Uterus (tissue), 4 donors: ENCODE data around the gene CCNQ. TPM values are rescaled to one million over a fixed set of nuclear protein-coding genes. Genes with fewer than 3 reads are reported as not detected.

Experiments used
- DNase-seq, 2 donors: peaks; one replicate each; pipeline ENCODE4 v3.0.0-alpha.2; 2019 to 2020
- H3K27ac ChIP-seq, 2 donors: fragments of 200-600 bp; sonication (generic); 1 replicate in 1 of 2; 2 replicates in 1 of 2; pipeline ENCODE4 v1.5.1; 2016 to 2018
- H3K27me3 ChIP-seq, 2 donors: fragments of 200-600 bp; sonication (generic); one replicate each; pipeline ENCODE4 v1.5.1; 2018 to 2019; ENCODE audit warnings: control low read depth in 1 of 2
- H3K36me3 ChIP-seq, 2 donors: fragments of 200-600 bp; sonication (generic); one replicate each; pipeline ENCODE4 v1.5.1; 2019; ENCODE audit warnings: control low read depth in 1 of 2
- H3K4me1 ChIP-seq, 2 donors: fragments of 200-600 bp; sonication (generic); one replicate each; pipeline ENCODE4 v1.5.1; 2018 to 2019; ENCODE audit warnings: control low read depth in 1 of 2
- H3K4me3 ChIP-seq, 2 donors: fragments of 200-600 bp; sonication (generic); 1 replicate in 1 of 2; 2 replicates in 1 of 2; pipeline ENCODE4 v1.5.1; 2018 to 2019; ENCODE audit warnings: mild to moderate bottlenecking in 1 of 2
- H3K9me3 ChIP-seq, 2 donors: fragments of 200-600 bp; sonication (generic); one replicate each; pipeline ENCODE4 v1.5.1; 2019; ENCODE audit warnings: control low read depth in 1 of 2
- POLR2A ChIP-seq, 2 donors: fragments of 450-650 bp; IDR thresholded peaks; one replicate each; pipeline ENCODE4 v1.6.1; 2016; ENCODE audit warnings: antibody characterized with exemption in 2 of 2, mild to moderate bottlenecking in 1 of 2, moderate library complexity in 1 of 2
- intact Hi-C: fragments of 100-400 bp; cut with DNase I; formaldehyde crosslinking; loops from one replicate; pipeline ENCODE4 v1.15.1; 2023; ENCODE audit warnings: low total_unique reads
- total RNA-seq, 4 donors: library from RNA; depleted of rRNA in 3 of 4; stranded (reverse); fragments of >200 nt in 3 of 4; gene quantifications; one replicate each; pipeline versions ENCODE4 v1.1.0 to v1.2.4, GENCODE V29; 2014 to 2023
- TF ChIP-seq, protein P1 (sequence below), 4 experiments: fragments of 200-600 bp in 2 of 4; fragments of 450-650 bp in 2 of 4; sonication (generic) in 2 of 4; IDR thresholded peaks; one replicate each; pipeline ENCODE4 v1.5.1; 2016 to 2019; ENCODE audit warnings: antibody characterized with exemption in 4 of 4, mild to moderate bottlenecking in 2 of 4, moderate library complexity in 1 of 4
- donor health status: DM: yes; HTN: yes; CAD: no.

CCNQ gene
- total RNA-seq, 4 donors from 2014 or later: 14.9 to 94.5 (median 29.3) TPM

DNA sequence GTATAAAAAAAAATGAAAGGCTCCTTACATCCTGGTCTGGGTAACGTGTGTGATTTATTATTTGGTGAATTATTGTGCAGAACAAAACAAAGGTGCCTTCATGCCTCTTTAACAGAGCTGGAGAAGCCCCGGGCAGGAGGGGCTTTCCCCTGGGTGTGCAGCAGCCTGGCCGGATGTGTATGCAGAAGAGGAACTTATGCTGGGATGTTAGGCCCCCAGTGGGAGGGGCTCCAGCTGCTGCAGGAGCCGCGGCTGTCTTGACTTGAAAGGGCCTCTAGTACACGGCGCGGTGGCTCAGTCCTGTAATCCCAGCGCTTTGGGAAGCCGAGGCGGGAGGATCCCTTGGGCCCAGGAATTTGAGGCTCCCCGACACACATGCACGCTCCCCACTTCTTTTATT, 16.0 kb downstream of the CCNQ start:
- DNase-seq: no peak
- H3K36me3 ChIP-seq: no peaks in the 10 kb centered on the region
- H3K4me3 ChIP-seq: no peak overlapping the region
- TF ChIP-seq POLR2A (IDR thresholded peaks at IDR 0.05): no peak
- TF ChIP-seq, protein P1, sequence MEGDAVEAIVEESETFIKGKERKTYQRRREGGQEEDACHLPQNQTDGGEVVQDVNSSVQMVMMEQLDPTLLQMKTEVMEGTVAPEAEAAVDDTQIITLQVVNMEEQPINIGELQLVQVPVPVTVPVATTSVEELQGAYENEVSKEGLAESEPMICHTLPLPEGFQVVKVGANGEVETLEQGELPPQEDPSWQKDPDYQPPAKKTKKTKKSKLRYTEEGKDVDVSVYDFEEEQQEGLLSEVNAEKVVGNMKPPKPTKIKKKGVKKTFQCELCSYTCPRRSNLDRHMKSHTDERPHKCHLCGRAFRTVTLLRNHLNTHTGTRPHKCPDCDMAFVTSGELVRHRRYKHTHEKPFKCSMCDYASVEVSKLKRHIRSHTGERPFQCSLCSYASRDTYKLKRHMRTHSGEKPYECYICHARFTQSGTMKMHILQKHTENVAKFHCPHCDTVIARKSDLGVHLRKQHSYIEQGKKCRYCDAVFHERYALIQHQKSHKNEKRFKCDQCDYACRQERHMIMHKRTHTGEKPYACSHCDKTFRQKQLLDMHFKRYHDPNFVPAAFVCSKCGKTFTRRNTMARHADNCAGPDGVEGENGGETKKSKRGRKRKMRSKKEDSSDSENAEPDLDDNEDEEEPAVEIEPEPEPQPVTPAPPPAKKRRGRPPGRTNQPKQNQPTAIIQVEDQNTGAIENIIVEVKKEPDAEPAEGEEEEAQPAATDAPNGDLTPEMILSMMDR (IDR thresholded peaks at IDR 0.05): no peak
- intact Hi-C loops: no loop called here
- H3K27me3 ChIP-seq: no peaks in the 10 kb centered on the region
- H3K9me3 ChIP-seq: no peaks in the 10 kb centered on the region
- no peak overlapping the region for H3K27ac ChIP-seq
- no peaks in the 10 kb centered on the region for H3K4me1 ChIP-seq

DNA sequence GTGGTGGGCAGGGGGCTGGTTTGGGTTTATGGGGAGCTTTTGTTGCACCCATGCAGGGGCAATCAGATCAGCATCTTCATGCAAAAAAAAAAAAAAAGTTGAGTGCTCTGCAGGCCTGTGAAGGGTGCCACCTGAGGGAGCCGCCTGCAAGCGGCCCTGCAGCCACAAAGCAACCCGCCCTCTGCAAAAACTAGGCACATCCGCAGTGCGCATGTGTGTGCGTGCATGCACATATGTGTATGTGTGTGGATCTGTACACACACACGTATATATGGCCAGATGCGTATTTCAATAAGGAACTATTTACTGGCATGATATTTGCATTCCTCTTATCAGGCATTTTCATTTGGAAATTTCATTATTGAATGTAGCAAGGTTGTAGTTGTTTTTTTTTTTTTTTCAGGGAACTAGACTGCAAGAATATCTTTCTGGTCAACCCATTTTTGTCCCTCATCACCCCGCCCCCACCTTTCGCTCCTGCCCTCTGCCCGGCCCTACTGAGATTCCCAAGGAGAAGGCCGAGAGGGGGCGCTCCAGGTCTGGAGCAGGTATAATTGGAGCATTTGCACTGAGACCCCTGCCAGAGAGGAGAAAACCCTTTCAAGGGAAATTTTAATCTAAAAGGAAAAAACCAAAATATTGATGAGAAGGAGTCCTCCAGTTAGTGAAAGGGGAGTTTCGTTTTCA, 18.1 kb downstream of the CCNQ start:
- H3K4me3 ChIP-seq: no peak overlapping the region
- H3K9me3 ChIP-seq: no peaks in the 10 kb centered on the region
- intact Hi-C loops: no loop called here
- H3K36me3 ChIP-seq: no peaks in the 10 kb centered on the region
- no peak for DNase-seq
- H3K27me3 ChIP-seq: no peaks in the 10 kb centered on the region
- H3K4me1 ChIP-seq: no peaks in the 10 kb centered on the region
- no peak for TF ChIP-seq POLR2A (IDR thresholded peaks at IDR 0.05)
- TF ChIP-seq, protein P1 (IDR thresholded peaks at IDR 0.05): no peak
- H3K27ac ChIP-seq: no peak overlapping the region

DNA sequence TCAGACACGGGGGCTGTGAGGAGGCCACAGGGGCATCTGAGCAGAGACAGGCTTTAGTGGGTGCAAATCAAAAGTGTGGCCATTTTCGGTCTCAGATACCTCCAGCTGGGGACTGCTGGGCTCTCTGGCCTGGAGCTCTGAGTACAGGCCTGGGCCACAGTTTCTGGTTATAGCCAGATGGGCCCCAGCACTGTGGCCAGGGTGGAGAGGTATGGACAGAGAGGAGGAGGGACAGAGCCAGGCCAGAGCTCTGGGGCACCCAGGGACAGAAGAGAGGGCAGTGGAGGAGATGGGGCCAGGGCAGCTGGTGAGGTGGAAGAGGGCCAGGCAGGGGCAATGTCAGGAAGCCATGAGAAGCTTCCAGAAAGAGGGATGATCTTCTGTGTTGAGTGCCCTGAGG, 20.1 kb downstream of the CCNQ start:
- H3K36me3 ChIP-seq: no peaks in the 10 kb centered on the region
- H3K4me3 ChIP-seq: no peak overlapping the region
- H3K27ac ChIP-seq: no peak overlapping the region
- no peaks in the 10 kb centered on the region for H3K27me3 ChIP-seq
- H3K4me1 ChIP-seq: no peaks in the 10 kb centered on the region
- TF ChIP-seq, protein P1 (IDR thresholded peaks at IDR 0.05): no peak
- TF ChIP-seq POLR2A (IDR thresholded peaks at IDR 0.05): no peak
- no peaks in the 10 kb centered on the region for H3K9me3 ChIP-seq
- no peak for DNase-seq
- intact Hi-C loops: no loop called here

DNA sequence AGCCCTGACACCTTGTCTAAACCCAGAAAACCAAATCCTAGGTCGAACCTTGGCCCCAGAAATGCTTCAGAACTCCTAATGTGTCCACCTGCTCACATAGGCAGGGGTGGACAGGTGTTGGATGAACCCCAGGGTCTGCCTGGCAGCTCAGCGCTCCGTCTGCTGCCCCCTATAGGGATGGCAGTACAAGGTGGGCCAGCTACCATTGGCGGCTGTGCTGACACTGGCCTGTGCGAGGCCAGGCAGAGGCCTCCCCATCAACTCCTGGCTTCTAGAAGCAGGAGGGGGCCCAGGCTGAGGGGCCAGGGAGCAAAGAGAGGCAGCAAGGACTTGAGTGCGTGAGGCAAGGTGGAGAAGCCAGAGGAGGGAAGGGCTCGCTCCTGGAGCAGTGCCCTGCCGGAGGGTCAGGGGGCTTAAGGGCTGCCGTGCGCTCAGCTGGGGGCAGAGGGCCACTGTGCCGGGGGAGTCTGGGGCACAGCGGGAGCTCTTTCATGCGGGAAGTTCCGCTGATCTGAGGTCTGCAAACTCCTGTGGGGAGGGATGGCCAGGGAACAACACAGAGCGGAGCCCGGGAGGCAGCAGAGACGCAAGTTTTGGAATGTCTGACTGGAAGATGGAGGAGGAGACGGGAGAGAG, 20.6 kb downstream of the CCNQ start:
- Histone ChIP-seq H3K27me3 (no peaks in the 10 kb centered on the region), H3K4me3 (no peak overlapping the region), H3K36me3 (no peaks in the 10 kb centered on the region), H3K9me3 (no peaks in the 10 kb centered on the region), H3K27ac (no peak overlapping the region), H3K4me1 (no peaks in the 10 kb centered on the region)
- intact Hi-C loops: no loop called here
- no peak for TF ChIP-seq POLR2A (IDR thresholded peaks at IDR 0.05)
- TF ChIP-seq, protein P1 (IDR thresholded peaks at IDR 0.05): no peak
- no peak for DNase-seq

DNA sequence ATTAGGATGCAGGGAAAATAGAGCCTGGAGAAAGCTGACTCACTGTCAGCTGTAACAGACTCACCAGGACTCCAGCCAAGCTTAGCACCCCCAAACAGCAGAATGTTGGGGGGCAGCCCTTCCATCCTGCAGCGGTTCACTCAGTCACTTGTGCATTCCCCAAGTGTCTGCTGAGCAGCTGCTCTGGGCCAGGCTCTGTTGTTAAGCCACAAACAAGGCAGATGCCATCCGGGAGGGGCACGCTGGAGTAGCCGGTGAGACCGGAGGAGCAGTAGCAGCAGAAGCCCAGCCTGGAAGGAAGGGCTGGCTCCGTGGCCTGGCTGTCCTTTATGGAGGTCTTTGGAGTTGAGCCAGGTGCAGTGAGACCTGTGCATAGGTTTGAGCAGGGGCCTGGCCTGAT, 22.0 kb downstream of the CCNQ start:
- Histone ChIP-seq H3K4me3 (no peak overlapping the region), H3K27ac (no peak overlapping the region), H3K36me3 (no peaks in the 10 kb centered on the region), H3K27me3 (no peaks in the 10 kb centered on the region), H3K9me3 (no peaks in the 10 kb centered on the region), H3K4me1 (no peaks in the 10 kb centered on the region)
- intact Hi-C loops: no loop called here
- TF ChIP-seq POLR2A (IDR thresholded peaks at IDR 0.05): no peak
- TF ChIP-seq, protein P1 (IDR thresholded peaks at IDR 0.05): no peak
- DNase-seq: no peak
